HS-5 (cell line): ENCODE data around the gene PCCA.
"Not testable (repeated sequence)": the region's sequence is repeated elsewhere in the genome, so short reads cannot be mapped to it uniquely, and the experiment has no call there.

ENCODE experiments used
- DNase-seq: peaks from one replicate; pipeline ENCODE4 v3.0.0-alpha.2; 2012; ENCODE audit warnings: low read depth

PCCA gene

GRCh38 chr13:100196375-100196774, 107.5 kb downstream of the PCCA start:
- DNase-seq = no peak

- DNase-seq = no peak
Measured at GRCh38 chr13:100197116-100197515, 108.2 kb downstream of the PCCA start.

GRCh38 chr13:100197591-100198365, 108.9 kb downstream of the PCCA start:
- no peak for DNase-seq

GRCh38 chr13:100203696-100204367, 114.9 kb downstream of the PCCA start:
- DNase-seq = peak; percentile 40

- no peak for DNase-seq
Measured at GRCh38 chr13:100208002-100208401, 119.1 kb downstream of the PCCA start.

GRCh38 chr13:100208626-100209025, 119.7 kb downstream of the PCCA start:
- DNase-seq = peak; percentile 5

GRCh38 chr13:100209857-100210825, 121.2 kb downstream of the PCCA start:
- DNase-seq = peak; percentile 40

- no peak for DNase-seq
Measured at GRCh38 chr13:100211016-100211710, 122.3 kb downstream of the PCCA start.

GRCh38 chr13:100212904-100213553, 124.1 kb downstream of the PCCA start:
- DNase-seq = no peak

GRCh38 chr13:100213576-100213975, 124.7 kb downstream of the PCCA start:
- no peak for DNase-seq

- DNase-seq = peak; percentile 62
Measured at GRCh38 chr13:100214886-100215285, 126.0 kb downstream of the PCCA start.

- DNase-seq = no peak
Measured at GRCh38 chr13:100221166-100221565, 132.3 kb downstream of the PCCA start.

- DNase-seq = not testable (repeated sequence)
Measured at GRCh38 chr13:100223966-100224530, 135.2 kb downstream of the PCCA start.

- DNase-seq = no peak
Measured at GRCh38 chr13:100229603-100230002, 140.7 kb downstream of the PCCA start.

GRCh38 chr13:100230769-100231149, 141.9 kb downstream of the PCCA start:
- no peak for DNase-seq

- no peak for DNase-seq
Measured at GRCh38 chr13:100231176-100231575, 142.3 kb downstream of the PCCA start.

- no peak for DNase-seq
Measured at GRCh38 chr13:100234006-100234405, 145.1 kb downstream of the PCCA start.

- DNase-seq = no peak
Measured at GRCh38 chr13:100234524-100235136, 145.7 kb downstream of the PCCA start.

GRCh38 chr13:100235311-100235901, 146.5 kb downstream of the PCCA start:
- no peak for DNase-seq
